ENCODE data around the gene GTF2IRD1. TPM values are rescaled to one million over a fixed set of nuclear protein-coding genes. Genes with fewer than 3 reads are reported as not detected.

The GTF2IRD1 gene
- polyA plus RNA-seq, 3 donors, result not detected

DNA sequence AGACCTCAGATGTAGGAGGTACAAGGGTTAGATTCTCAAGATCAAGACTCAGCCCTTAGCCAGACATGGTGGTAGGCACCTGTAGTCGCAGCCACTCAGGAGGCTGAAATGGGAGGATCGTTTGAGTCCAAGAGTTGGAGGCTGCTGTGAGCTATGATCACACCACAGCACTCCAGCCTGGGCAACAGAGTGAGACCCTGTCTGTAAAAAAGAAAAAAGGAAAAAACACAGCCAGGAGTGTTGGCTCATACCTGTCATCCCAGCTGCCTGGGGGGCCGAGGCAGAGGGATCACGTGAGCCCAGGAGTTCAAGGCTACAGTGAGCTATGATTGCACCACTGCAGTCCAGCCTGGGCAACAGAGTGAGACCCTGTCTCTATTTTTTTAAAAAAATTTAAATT is 69.3 kb downstream of the GTF2IRD1 start:
- H3K4me3 ChIP-seq (replicated peaks in 1 of 3; ENCODE audit: low read depth in 2 of 3, low read length in 3 of 3), result no peak overlapping the region
- Mint-ChIP-seq H3K4me1 (no peaks in the 10 kb centered on the region), H3K4me3 (no peak overlapping the region), H3K27ac (no peak overlapping the region), H3K9me3 (peaks cover 2 to 27% (median 18%) of the 10 kb centered on the region in 7 donors), H3K27me3 (ENCODE audit: low read depth in 3 of 3) (no peaks in the 10 kb centered on the region), H3K36me3 (no peaks in the 10 kb centered on the region)
- no peaks in the 10 kb centered on the region for H3K36me3 ChIP-seq (replicated peaks in 1 of 2; ENCODE audit: control insufficient read depth in 1 of 2, insufficient read depth in 2 of 2, low read length in 2 of 2)
- intact Hi-C loops (cut with micrococcal nuclease), result no loop called here
- WGBS (ENCODE audit: insufficient coverage), result 100% methylated on average over 3 of the region's 4 CpGs
- H4K20me1 ChIP-seq (ENCODE audit: insufficient read depth, low read length), result no peaks in the 10 kb centered on the region
- no peaks in the 10 kb centered on the region for H3K27me3 ChIP-seq (ENCODE audit: control insufficient read depth in 2 of 2, insufficient read depth in 2 of 2, low read length in 2 of 2)
- H3K4me2 ChIP-seq (replicated peaks; ENCODE audit: extremely low read depth, low read length, poor library complexity, severe bottlenecking), result no peak overlapping the region
- TF ChIP-seq, protein P1, sequence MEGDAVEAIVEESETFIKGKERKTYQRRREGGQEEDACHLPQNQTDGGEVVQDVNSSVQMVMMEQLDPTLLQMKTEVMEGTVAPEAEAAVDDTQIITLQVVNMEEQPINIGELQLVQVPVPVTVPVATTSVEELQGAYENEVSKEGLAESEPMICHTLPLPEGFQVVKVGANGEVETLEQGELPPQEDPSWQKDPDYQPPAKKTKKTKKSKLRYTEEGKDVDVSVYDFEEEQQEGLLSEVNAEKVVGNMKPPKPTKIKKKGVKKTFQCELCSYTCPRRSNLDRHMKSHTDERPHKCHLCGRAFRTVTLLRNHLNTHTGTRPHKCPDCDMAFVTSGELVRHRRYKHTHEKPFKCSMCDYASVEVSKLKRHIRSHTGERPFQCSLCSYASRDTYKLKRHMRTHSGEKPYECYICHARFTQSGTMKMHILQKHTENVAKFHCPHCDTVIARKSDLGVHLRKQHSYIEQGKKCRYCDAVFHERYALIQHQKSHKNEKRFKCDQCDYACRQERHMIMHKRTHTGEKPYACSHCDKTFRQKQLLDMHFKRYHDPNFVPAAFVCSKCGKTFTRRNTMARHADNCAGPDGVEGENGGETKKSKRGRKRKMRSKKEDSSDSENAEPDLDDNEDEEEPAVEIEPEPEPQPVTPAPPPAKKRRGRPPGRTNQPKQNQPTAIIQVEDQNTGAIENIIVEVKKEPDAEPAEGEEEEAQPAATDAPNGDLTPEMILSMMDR (IDR thresholded peaks at IDR 0.05), result no peak
- H3K9me3 ChIP-seq (replicated peaks in 1 of 2; ENCODE audit: control insufficient read depth in 1 of 2, insufficient read depth in 1 of 2, low read length in 2 of 2), result peaks cover 4 to 29% of the 10 kb centered on the region in 2 donors
- H3K9ac ChIP-seq (ENCODE audit: insufficient read depth, low read length, poor library complexity, severe bottlenecking), result no peak overlapping the region
- H2AFZ ChIP-seq (ENCODE audit: insufficient read depth, low read depth, low read length, poor library complexity, severe bottlenecking), result no peak overlapping the region
- H3K79me2 ChIP-seq (ENCODE audit: insufficient read depth, low read length), result no peaks in the 10 kb centered on the region
- no peak overlapping the region for H3K27ac ChIP-seq (ENCODE audit: low read depth in 1 of 2, low read length in 2 of 2)
- no peak for DNase-seq
- H3K4me1 ChIP-seq (ENCODE audit: control insufficient read depth in 1 of 2, insufficient read depth in 2 of 2, low read length in 2 of 2), result no peaks in the 10 kb centered on the region

DNA sequence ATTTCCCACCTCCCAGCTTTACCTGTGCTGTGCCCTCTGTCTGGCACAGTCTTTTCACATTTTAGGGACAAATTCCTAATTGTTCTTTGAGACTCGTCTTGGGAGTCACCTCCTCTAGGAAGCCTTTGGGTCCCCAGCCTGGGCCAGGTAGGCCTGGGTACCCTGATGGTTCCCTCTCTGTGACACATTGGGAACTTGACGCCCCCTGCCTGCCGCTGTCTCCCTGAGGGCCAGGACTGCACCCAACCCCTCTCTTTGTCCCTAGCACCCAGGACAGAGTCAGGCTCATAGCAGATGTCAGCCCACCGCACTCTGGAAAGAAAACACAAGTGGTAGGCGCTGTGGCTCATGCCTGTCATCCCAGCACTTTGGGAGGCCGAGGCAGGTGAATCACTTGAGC is 71.4 kb downstream of the GTF2IRD1 start:
- Histone ChIP-seq H3K27ac (ENCODE audit: low read depth in 1 of 2, low read length in 2 of 2) (no peak overlapping the region), H3K4me2 (replicated peaks; ENCODE audit: extremely low read depth, low read length, poor library complexity, severe bottlenecking) (no peak overlapping the region), H3K9me3 (replicated peaks in 1 of 2; ENCODE audit: control insufficient read depth in 1 of 2, insufficient read depth in 1 of 2, low read length in 2 of 2) (peaks cover 4 to 19% of the 10 kb centered on the region in 2 donors), H3K9ac (ENCODE audit: insufficient read depth, low read length, poor library complexity, severe bottlenecking) (no peak overlapping the region), H3K4me1 (ENCODE audit: control insufficient read depth in 1 of 2, insufficient read depth in 2 of 2, low read length in 2 of 2) (no peaks in the 10 kb centered on the region), H2AFZ (ENCODE audit: insufficient read depth, low read depth, low read length, poor library complexity, severe bottlenecking) (no peak overlapping the region), H4K20me1 (ENCODE audit: insufficient read depth, low read length) (no peaks in the 10 kb centered on the region), H3K27me3 (ENCODE audit: control insufficient read depth in 2 of 2, insufficient read depth in 2 of 2, low read length in 2 of 2) (no peaks in the 10 kb centered on the region), H3K79me2 (ENCODE audit: insufficient read depth, low read length) (no peaks in the 10 kb centered on the region), H3K4me3 (replicated peaks in 1 of 3; ENCODE audit: low read depth in 2 of 3, low read length in 3 of 3) (no peak overlapping the region), H3K36me3 (replicated peaks in 1 of 2; ENCODE audit: control insufficient read depth in 1 of 2, insufficient read depth in 2 of 2, low read length in 2 of 2) (no peaks in the 10 kb centered on the region)
- Mint-ChIP-seq H3K36me3 (no peaks in the 10 kb centered on the region), H3K27me3 (ENCODE audit: low read depth in 3 of 3) (no peaks in the 10 kb centered on the region), H3K4me1 (no peaks in the 10 kb centered on the region), H3K4me3 (no peak overlapping the region), H3K9me3 (peaks cover 2 to 14% (median 10%) of the 10 kb centered on the region in 7 donors), H3K27ac (no peak overlapping the region)
- TF ChIP-seq, protein P1 (IDR thresholded peaks at IDR 0.05), result no peak
- WGBS (ENCODE audit: insufficient coverage), result 99% methylated on average over 4 of the region's 6 CpGs
- intact Hi-C loops (cut with micrococcal nuclease), result no loop called here
- no peak for DNase-seq

All from CD14-positive monocyte (primary cell).